Transverse colon (tissue), 4 donors: ENCODE results near the gene KLF11.

Experiments
- POLR2AphosphoS5 ChIP-seq, 3 donors: sonication (generic); formaldehyde crosslinking; IDR thresholded peaks; one replicate each; pipeline ENCODE4 v1.6.1; 2016; ENCODE audit warnings: antibody characterized with exemption in 3 of 3
- TF ChIP-seq, protein P1 (sequence below), 5 experiments: fragments of 200-600 bp in 3 of 5; fragments of 450-650 bp in 2 of 5; sonication (generic) in 3 of 5; IDR thresholded peaks; 1 replicate in 2 of 5; 2 replicates in 3 of 5; pipeline ENCODE4 v1.5.1; 2016 to 2017; ENCODE audit warnings: antibody characterized with exemption in 5 of 5, inconsistent platforms in 3 of 5, mild to moderate bottlenecking in 2 of 5, moderate library complexity in 1 of 5

DNA sequence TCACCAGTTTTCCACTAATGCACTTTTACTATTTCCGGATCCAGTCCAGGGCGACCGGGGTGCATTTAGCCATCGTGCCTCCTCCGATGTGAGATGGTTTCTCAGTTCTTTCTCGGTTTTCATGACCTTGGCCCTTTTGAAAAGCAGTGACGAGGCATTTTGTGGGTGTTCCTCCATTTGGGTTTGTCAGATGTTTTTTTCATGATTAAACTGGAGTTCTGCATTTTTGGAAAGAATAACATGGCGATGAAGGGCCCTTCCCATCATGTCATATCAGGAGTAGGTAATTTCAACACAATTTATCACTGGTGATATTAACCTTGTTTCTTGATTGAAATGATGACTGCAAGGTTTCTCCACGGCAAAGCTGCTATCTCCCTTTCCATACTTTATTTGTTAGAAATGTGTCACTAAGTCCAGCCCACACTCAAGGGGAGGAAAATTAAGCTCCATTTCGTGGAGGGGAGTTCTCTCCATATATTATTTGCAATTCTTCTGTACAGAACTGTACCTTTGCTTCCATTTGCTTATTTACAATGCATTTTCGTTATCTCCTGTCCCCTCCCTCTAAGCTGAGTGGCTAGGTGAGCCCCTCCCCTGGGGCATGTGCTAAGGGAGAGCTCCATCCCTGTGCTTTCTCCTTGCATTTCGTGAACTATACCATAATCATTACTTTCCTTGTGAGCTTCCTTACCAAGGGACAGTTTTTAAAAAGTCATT lies 8.9 kb upstream of the KLF11 start:
- TF ChIP-seq, protein P1, sequence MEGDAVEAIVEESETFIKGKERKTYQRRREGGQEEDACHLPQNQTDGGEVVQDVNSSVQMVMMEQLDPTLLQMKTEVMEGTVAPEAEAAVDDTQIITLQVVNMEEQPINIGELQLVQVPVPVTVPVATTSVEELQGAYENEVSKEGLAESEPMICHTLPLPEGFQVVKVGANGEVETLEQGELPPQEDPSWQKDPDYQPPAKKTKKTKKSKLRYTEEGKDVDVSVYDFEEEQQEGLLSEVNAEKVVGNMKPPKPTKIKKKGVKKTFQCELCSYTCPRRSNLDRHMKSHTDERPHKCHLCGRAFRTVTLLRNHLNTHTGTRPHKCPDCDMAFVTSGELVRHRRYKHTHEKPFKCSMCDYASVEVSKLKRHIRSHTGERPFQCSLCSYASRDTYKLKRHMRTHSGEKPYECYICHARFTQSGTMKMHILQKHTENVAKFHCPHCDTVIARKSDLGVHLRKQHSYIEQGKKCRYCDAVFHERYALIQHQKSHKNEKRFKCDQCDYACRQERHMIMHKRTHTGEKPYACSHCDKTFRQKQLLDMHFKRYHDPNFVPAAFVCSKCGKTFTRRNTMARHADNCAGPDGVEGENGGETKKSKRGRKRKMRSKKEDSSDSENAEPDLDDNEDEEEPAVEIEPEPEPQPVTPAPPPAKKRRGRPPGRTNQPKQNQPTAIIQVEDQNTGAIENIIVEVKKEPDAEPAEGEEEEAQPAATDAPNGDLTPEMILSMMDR (IDR thresholded peaks at IDR 0.05), result no peak
- TF ChIP-seq POLR2AphosphoS5 (IDR thresholded peaks at IDR 0.05), result no peak
